ENCODE measurements around the gene ALKBH2. TPM values are rescaled to one million over a fixed set of nuclear protein-coding genes. Genes with fewer than 3 reads are reported as not detected.

Gene ALKBH2
- polyA plus RNA-seq, 4 donors, result 30.2 to 36.1 (median 32.5) TPM

Other genes with a start within 250 kb of the ALKBH2 start
- gene SSH1, start 235.9 kb downstream of the ALKBH2 start, polyA plus RNA-seq (ENCODE audit: insufficient read length in 4 of 4), result 10 to 100 TPM; 16.8 to 26.8 (median 22.0) TPM
- gene DAO, start 213.4 kb downstream of the ALKBH2 start, polyA plus RNA-seq (ENCODE audit: insufficient read length in 4 of 4), result 1 to 10 TPM in 3 of 4 donors, under 1 TPM in 1; 0.87 to 1.8 (median 1.4) TPM
- under 1 TPM in 3 of 4 donors, not detected in 1; 0.06 to 0.11 (median 0.09) TPM for gene SVOP, start 72.4 kb downstream of the ALKBH2 start, polyA plus RNA-seq (ENCODE audit: insufficient read length in 4 of 4)
- gene USP30, start 40.9 kb downstream of the ALKBH2 start, polyA plus RNA-seq (ENCODE audit: insufficient read length in 4 of 4), result 10 to 100 TPM; 23.3 to 30.5 (median 26.9) TPM
- 10 to 100 TPM; 63.4 to 69.3 (median 67.0) TPM for gene UNG, start 4.1 kb upstream of the ALKBH2 start, polyA plus RNA-seq (ENCODE audit: insufficient read length in 4 of 4)
- gene ACACB, start 23.1 kb upstream of the ALKBH2 start, polyA plus RNA-seq (ENCODE audit: insufficient read length in 4 of 4), result 10 to 100 TPM; 14.4 to 28.9 (median 21.5) TPM
- gene FOXN4, start 215.8 kb upstream of the ALKBH2 start, polyA plus RNA-seq (ENCODE audit: insufficient read length in 4 of 4), result 1 to 10 TPM; 1.1 to 2.8 (median 2.1) TPM

Measured in left renal cortex interstitium (tissue), 4 donors.